ENCODE results near the gene SPRED2.

DNA sequence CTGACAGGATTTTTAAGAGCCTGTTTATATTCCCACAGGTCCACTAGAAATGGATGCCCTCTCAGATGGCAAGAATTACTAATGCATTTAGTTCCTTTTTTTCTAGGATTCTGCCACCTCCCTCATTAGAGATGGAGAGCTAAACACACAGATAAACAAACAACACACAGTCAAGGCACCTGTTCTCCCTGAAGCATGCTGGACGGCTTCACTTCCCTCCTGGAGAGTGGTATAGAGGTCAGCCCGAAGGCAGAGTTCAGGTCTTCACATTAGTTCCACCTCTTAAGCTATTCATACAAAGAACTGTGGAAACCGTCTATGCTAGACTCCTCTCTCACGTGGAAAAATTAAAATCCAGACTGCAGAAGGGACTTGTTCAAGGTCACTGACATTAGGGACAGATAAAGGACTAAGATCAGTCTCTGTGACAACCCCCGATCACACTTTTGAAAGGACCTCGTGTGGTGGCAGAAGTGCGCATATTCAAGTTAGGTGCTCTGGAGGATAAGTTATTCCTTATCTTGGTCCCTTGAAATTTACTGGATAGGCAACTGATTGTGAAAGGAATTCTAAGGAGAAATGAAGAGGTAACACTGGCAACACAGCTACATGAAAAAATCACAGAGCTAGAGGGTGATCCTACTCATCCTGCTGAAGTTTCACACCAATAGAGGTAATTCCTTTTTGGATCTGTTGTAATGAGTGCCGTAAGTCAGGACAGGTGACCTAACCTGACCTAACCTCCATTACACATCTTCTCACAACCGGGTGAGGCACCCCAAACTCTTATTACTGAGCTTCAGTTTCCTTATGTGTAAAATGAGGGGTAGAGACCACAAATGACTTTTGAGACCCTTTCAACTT, 75.1 kb downstream of the SPRED2 start:
- TF ChIP-seq, protein P1, sequence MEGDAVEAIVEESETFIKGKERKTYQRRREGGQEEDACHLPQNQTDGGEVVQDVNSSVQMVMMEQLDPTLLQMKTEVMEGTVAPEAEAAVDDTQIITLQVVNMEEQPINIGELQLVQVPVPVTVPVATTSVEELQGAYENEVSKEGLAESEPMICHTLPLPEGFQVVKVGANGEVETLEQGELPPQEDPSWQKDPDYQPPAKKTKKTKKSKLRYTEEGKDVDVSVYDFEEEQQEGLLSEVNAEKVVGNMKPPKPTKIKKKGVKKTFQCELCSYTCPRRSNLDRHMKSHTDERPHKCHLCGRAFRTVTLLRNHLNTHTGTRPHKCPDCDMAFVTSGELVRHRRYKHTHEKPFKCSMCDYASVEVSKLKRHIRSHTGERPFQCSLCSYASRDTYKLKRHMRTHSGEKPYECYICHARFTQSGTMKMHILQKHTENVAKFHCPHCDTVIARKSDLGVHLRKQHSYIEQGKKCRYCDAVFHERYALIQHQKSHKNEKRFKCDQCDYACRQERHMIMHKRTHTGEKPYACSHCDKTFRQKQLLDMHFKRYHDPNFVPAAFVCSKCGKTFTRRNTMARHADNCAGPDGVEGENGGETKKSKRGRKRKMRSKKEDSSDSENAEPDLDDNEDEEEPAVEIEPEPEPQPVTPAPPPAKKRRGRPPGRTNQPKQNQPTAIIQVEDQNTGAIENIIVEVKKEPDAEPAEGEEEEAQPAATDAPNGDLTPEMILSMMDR (IDR thresholded peaks at IDR 0.05; ENCODE audit: low read depth, low read length), result no peak
- no peak for TF ChIP-seq EZH2phosphoT487 (IDR thresholded peaks at IDR 0.05; ENCODE audit: low read depth)
